ENCODE measurements around the gene CD81.

CD81 gene

DNA sequence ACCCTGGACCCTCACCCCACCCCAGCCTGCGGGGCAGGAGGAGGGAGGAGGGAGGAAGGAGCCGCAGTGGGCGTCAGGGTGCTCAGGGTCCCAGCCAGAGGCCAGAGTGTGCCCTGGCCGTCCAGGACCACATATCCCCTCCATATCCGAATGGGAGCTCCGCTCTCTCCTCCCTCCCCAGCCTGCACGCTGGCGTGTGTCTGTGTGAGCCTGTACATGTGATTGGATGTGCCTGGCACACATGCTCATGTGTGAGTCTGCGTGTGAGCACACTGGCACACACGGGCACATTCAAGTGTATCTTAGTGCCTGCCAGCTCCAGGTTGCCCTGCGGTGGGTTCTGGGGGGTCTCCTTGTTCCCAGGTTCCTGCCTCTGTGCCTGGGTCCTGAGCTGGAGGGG, 31.6 kb downstream of the CD81 start:
- no peak for DNase-seq

DNA sequence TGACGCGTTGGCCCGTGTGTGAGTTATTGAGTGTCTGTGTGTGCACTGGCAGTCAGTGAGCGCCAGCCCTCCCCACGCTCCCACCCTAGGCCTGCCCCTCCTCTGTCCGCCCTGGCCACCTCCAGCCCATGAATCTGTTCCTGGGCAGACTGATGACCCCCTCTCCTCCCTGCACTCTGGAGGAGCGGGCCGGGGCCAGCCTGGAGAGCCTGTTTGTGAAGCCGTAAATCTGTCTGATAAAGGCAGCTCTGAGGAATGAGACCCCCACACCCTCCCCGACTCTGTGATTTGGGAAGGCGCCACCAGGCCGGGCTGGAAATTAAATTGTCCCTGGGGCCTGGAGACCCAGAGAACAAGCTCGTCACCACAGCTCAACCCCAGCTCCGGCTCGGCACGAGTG, 32.0 kb downstream of the CD81 start:
- no peak for DNase-seq

DNA sequence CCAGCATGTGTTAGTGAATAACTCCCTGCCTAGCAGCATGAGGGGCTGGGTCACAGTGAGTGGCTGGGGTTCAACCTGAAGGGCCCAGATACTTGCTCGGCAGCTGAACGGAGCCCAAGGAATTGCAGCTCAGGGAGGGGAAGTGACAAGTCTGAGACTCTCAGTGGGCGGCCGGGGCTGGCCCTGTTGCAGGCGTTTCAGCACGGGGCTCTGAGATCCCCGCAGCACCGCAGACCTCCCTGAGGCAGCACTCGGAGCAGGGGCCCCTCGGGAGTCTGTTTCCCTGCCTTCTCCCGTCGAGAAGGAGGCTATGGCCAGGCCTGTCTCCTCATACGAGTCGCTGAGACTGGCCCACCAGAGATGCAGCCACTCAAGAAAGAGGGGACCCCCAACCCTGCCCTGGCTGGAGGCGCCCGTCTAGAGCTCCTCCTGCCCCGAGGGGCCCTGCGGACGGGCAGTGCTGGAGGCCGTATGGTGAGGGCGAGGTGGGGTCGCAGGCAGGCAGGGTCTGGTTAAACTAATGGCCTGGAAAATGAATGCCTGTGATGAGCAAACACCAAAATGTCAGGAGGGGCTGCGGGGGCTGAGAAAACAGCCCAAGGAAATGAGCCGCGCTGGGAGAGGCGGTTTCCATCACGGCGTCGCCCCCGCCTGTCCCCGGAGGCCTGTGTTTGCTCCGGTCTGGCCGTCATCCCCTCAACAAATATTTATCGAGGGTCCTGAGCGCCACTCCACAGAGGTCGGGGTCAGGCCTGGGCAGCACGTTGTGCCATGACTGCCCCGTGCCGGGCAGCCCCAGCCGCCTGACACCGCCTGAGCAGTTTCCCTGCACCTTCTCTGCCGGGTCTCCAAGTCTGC, 32.7 kb downstream of the CD81 start:
- no peak for DNase-seq

DNA sequence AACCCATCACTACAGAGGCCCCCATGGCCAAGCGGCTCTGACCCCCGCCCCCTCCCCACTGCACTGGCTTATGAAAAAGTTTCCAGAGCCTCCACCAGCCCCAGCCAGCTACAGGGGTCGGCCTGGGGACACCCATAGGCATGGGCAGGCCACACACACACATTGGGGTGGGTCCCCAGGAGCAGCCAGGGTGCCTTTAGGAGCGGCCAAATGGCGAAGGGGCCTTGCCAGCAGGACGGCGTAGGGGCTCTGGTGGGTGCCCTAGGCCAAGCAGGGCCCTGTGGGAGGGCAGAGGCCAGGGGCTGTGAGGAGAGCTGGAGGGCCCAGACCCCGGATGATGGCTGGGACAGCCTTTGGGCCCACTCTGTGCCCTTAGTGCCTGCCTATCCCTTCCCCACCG, 33.5 kb downstream of the CD81 start:
- DNase-seq: no peak

DNA sequence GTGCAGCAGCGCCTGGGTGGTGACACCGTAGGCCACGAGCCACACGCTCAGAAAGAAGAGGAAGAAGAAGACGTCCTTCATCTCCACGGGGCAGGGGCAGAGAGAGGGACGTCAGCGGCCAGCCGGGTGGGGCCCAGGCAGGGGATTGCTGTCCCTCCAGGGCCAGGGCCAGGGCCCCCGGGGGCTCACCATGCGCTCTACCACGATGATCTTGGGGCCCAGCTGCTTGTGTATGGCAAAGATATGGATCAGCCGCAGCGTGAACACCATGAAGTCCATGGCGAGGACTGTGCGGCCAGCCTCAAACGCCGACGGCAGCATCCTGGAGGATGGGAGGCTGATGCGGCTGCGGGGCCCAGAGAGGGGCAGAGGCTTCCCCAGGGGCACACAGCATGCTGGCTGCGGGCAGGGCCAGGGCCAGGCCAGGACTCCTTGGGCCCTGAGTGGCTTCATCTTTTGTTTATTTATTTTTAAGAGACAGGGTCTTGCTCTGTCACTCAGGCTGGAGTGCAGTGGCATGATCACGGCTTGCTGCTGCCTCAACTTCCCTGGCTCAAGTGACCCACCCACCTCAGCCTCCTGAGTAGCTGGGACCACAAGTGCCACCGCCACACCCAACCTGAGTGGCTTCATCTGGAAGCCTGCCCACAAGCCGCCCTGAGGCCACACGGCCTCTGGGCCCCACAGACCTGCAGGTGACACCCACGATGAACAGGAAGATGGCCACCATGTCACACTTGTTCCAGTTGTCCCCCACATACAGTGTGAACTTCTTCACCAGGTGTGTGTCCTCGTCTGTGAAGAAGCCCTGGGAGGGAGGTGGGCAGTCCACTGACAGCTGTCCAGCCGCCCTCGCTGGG, 34.6 kb downstream of the CD81 start:
- no peak for DNase-seq

DNA sequence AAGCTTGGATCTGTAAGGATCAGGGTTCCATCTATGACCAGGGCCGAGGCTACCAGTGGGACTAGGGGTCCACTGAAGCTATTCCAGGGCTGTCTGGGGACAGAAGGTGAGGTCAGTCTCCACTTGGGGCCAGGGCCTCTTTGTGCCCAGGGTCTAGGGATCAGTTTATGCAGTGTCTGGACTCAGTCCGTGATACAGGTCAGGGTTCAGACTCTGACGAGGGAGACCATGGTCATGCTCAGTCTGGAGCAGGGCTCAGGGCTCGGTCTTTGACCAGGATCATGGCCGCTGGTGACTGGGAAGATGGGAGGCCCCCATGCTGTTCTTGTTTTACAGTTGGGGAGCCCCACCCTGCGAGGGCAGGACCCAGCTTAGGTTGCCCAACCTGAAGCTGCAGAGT, 35.2 kb downstream of the CD81 start:
- DNase-seq: no peak

DNA sequence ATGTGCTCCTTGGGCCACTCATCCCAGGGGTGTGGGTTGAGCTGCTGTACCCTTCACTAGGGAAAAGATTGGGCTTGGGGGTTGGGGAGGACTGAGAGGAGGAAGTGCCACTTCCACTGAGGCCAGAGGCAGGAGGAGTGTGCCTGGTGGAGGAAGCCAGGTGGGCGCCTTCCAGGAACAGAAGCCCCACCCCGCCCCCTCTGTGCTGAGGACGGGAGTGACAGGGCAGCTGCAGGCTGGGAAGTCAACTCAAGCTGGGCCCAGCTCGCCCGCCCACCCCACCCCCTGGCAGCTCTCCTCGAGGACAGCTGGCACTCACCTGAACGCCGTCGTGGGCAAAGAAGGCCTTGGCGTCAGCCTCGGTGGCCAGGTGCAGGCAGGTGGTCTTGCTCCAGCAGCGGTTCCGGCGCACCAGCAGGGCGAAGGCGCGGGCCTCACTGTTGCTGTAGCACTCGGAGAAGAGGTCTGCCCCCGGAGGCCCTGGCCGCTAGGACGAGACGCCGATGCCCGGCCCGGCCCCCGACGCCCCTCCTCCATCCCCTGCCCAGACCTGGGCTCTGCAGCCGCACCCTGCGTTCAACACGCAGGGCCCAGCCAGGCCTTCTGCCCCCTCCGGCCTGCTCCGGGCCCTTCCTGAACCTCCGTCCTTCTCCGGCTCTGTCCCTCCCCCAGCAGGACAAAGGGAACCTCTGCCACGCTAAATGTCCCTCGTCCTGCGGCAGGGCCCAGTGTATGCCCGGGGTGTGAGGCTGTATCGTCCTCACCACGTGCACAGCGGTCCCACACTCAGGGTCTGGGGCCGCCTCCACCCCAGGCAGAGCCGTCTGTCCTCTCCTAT, 36.9 kb downstream of the CD81 start:
- DNase-seq: no peak

DNA sequence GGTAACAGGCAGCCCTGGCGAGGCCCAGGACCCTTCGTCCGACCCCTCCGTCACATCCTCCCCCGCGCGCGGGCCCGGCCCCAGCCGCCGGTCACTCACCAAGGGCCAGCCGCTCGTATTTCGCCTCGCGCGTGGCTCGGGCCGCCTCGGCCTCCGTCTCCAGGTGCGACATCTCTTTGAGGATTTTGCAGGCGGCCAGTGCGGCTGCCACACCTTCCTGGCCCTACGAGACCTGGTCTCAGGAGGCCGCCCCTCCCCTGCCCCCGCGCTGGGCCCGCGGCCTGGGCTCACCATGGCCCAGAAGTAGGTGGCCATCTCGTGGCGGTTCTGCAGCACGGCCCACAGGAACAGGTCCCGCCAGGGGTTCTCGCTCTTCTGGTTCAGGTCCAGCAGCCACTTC, 37.5 kb downstream of the CD81 start:
- no peak for DNase-seq

DNA sequence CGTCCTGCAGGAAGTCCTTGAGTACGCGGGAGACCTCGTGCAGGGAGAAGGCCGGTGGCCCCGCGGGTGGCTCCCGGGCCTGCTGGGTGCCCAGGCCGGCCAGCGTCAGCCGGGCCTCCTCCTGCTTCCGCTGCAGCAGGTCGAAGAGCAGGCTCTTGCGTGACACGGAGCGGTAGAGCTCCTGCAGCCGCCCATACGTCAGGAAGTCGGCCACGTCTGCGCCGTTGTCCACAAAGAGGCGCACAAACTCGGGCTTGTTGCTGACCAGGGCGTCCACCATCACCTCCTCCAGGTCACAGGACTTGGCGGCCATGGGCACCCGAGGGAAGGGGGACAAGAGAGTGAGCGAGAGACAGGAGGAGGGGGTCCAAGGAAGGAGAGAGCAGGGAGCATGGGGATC, 38.1 kb downstream of the CD81 start:
- DNase-seq: no peak

DNA sequence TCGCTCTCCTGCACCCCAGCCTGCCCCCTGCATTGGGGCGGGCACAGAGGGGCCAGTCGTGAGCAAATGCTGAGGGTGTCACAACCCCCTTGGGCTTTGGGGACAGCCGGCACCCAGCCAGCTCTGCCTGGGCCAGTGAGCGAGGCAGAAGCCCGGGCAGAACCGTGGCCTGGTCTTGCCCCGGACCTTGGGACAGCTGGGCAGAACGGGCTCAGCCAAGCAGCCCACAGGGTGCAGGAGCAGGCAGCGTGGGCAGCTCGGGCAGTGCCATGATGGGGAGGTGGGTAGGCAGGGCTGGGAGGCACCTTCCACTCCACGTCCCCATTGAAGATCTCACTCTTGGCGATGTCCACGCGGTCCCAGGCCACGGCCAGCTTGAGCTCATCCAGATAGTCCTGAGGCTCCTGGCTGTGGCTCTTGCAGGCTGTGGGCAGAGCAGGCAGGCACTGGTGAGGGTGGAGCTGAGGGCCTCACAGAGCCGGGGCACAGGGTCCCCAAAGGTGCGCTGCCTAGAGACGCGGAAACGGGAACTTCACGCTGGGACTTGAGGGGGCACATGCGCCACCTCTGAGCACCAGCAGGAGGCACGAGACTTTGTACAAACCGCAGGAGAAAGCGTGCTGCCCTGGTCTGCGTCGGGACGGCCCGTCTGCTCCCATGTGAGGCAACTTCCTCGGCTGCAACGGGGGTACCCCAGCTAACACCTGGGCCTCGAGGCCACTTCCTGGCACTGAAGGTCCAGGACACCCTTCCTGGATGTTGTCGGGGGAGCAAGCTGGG, 38.7 kb downstream of the CD81 start:
- DNase-seq: no peak

DNA sequence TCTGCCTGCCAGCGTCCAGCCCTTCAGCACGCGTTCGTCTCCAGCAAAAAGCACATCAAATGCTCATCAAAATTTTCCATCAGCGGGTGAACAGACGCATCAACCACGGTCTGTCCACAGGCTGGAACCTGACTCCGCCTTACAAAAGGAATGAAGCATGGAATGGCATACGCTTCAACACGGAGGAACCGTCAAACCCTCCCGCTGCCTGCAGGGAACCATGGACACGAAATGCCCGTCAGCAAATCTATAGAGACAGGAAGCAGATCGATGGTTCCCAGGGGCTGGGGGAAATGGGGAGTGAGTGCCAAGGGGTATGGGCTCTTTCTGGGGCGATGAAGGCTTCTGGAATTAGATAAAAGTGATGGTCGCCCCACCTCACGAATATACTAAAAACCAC, 39.7 kb downstream of the CD81 start:
- DNase-seq: no peak

DNA sequence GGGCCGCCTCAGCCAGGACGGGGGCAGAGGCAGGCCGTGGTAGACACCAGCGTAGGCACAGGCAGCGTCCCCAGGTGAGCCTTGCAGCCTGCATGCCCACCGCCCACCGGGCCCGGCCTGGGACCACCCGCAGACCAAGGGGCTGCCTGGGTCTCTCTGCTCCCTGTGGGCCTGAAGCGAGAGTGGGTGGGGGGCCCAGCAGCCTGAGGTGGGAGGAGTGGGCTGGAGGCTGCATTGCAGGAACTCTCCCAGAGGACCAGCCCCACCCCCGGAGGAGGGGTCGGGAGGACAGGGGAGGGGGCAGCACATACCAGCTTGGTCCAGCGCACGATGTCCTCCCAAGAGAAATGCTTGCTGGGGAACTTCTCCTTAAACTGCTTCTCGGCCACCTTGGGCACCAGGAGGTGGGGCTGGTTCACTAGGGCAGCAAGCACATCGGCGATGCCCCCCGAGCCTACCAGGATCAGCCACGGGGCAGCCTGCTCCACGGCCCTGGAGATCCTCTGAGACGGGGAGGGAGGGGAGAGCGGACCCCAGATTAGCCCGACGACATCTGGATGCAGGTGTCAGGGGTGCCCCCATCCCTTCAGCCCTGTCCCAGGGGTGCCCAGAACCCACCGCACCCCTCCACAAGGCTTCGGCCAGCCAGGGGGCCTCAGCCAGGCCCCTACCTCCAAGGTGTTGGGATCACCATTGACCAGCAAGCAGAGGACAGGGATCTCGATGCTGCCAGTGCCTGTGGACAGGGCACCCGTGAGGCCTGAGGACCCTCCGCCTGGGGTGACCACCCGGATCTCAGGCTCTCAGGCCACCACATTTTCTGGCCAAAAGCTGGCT, 41.0 kb downstream of the CD81 start:
- no peak for DNase-seq

DNA sequence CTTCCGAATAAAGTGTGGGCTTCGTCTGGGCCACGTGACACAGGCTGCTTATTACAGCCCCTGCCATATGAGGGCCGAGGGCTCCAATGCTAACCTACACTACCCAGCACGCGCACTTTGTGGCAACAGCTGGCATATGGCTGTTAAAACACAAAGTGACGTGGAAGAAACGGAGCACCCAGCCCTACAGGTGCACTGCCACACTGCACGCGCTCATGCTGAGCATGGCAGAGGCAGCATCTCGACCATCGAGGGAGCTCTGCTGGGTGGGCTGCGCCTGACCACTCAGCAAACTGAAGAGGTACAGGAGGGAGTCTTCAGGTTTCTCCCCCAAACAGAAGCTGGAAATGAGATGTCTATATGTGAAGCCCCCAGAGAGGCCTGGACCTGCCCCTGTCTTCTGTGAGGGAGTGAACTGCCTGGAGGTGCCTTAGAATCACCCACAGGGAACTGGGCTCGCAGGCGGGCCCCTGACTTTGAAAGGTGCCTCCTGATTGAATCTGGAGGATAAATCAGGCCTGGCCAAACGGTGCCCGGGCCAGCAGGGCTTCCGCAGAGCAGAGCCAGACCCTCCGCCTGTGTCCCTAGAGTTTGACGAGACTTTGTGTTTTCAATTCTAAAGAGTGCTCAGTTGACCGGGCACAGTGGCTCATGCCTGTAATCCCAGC, 41.7 kb downstream of the CD81 start:
- no peak for DNase-seq

DNA sequence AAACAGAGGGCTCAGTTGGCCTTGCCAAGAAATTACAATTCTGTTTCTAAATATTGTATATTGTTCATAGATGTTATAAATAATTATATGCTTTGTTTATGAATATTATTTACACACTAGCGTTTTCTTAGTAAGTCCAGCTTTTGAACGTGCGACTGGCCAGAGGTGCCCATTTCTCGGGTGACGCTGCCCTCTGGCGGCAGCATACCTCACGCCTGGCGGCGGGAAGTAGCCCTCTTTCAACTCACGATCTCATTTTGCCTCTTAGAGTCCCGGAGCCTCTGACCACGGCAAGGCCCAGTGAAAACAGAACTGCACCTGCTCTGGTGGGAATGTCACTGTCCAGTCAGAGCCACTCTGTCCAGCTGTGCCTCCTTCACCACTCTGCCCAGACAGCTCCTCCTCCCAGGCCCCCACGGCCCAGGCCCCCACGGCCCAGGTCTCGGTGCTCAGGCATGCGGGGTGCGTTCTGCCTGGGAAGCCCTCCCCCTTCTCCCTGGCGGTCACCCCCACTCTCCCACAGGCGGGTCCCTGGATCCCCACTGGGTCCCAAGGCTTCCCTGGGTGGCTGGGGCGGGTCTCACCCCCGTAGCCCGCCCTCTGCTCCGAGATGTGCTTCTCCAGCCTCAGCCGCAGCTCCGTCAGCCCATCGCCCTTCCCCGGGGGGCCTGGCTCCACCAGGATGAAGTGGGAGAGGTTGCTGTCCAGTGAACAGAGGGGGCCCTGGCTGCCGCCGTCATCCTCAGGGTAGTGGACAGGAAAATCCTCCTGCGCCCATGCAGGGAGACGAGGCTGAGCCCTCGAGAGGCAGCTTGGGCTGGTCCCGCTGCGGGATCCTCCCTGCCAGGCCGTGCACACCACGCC, 42.8 kb downstream of the CD81 start:
- DNase-seq: peak; percentile 64 to 72

DNA sequence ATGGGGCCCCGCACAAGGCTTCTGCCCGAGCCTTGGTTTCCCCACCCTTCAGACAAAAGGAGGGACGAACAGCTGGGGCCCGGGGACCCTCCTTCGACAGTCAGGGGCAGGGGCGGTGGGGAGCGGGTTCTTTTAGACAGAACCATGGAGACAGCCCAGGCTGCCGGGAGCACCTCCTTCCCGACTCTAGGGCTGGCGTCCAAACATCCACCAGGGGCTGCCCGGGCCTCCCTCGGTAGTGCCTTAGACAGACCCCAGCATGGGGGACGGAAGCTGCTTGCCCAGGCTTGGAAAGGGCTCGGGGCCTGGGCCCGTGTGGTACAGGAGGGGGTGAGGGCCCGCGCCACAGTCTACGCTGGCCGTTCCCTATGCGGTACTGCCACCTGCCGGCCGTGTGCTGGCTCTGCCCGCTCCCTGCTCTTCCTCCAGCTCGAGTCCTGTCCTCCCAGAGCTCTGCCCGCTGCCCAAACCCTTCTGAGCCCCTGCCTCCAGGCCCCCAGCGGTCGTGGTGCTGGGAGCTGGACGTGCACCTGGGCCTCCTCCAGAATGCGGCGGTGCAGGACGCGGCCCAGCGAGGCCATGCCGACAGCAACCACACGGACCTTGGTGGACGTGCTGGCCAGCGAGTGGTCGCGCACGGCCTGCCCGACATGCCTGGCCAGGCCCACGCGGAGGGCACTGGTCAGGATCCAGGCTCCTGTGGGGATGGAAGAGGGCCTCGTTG, 43.6 kb downstream of the CD81 start:
- DNase-seq: peak; percentile 73 to 74

DNA sequence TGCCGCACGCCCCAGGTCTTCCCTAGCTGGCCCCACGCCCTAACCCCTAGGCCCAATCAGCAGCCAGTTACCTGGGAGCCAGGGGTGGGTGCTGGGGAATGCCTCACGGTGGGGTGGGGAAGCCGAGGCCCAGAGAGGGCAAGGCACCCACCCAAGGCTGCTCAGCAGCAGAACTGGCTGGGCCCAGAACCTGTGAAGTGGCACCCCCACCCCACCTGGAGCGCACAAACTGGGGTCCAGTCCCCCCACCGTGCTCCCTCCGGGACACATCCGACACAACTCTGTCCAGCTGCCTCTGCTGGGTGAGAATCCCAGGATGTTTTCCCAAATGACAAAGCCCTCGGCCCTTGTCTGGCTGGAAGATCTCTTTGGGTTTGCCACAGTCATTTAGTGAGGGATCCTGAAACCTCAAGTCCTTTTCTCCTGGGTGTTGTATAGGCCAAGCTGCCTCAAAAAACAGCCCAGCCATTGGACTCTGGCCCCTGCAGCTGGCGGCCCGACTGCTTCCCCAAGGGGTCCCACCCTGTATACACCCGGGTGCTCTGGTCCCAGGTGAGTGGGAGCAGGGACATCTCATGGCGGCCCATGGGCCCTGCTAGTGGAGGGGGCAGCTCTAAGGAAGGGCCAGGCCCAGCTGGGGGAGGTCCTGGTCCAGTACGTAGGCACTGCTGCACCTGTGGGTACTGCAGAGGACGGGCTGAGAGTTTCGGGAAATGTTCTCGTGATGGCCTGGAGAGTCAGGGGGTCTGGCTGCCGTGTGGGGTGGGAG, 44.3 kb downstream of the CD81 start:
- DNase-seq: no peak

DNA sequence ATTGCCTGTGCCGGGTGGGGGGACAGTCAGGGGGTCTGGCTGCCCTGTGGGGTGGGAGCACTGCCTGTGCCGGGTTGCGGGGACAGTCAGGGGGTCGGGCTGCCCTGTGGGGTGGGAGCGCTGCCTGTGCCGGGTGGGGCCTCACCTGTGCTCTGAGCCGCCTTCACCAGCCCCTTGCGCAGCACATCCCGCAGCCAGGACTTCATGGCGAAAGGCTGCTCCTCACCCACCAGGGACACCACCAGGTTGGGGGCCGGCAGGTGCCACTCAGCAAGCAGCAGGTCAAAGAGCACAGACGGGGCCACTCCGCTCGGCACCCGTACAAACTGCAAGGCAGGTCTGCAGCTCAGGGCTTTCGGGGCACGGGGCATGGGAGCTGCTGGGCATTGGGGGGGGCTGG, 44.9 kb downstream of the CD81 start:
- DNase-seq: no peak

DNA sequence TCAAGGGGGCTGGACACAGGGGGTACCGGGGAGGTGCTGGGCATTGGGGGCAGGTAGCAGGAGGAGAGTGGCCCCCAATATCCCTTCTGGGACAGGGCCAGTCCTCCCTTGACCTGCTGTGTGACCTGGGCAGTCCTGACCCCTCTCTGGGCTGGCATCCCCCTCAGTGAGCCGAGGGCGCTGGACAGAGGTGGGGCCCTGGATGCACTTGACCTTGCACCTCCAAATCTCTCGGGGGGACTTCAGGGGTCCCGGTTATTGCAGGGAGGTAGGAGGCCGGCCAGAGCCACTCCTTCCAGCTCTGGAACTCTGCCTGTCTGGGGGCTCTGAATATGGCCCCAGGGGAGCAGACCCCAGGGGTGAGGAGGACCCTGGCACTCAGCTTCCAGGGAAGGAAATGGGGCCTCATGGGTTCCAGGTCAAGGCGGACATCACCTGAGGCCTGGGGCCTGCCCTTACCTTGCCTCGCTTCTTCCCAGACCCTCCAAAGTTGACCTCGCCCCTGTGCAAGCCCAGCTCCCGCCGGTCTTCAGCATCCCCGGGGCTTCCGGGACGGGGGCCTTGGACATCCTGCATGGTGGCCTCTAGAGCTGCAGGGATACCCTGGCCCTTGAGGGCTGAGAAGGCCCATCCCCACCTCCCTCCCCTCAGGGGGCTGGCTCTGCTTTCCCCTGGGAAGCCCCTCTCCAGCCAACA, 45.5 kb downstream of the CD81 start:
- no peak for DNase-seq

All from CD4-positive, alpha-beta T cell treated with Interferon alpha-2 for 1 hour (primary cell).